CD4-positive, CD25-positive, alpha-beta regulatory T cell (primary cell): ENCODE data around the gene FGGY. TPM values are rescaled to one million over a fixed set of nuclear protein-coding genes. Genes with fewer than 3 reads are reported as not detected.
A peak's percentile ranks its signal among the peaks of the same experiment; 100 is the strongest.
"Not testable (repeated sequence)": the region's sequence is repeated elsewhere in the genome, so short reads cannot be mapped to it uniquely, and the experiment has no call there.

Source experiments
- ATAC-seq, 2 donors: fragments of 150-1000 bp; cut with Tn5 transposase; one replicate each; pipeline ENCODE4 v1.10.0; 2021; ENCODE audit warnings: low read depth in 2 of 2, moderate number of reproducible peaks in 2 of 2, moderate library complexity in 1 of 2
- DNase-seq, 3 donors: peaks; one replicate each; pipeline versions ENCODE4 v3.0.0 to v3.0.0-alpha.2; 2012 to 2022; ENCODE audit warnings: mixed read lengths in 1 of 3
- H3K27ac ChIP-seq: one replicate; pipeline ENCODE4 v1.7.0; 2013; ENCODE audit warnings: mild to moderate bottlenecking, low read length; ENCODE audit not compliant: insufficient read depth, poor library complexity, severe bottlenecking
- H3K27me3 ChIP-seq: one replicate; pipeline ENCODE4 v1.7.0; 2013; ENCODE audit warnings: low read length; ENCODE audit not compliant: control insufficient read depth, insufficient read depth
- H3K36me3 ChIP-seq: one replicate; pipeline ENCODE4 v1.7.0; 2013; ENCODE audit warnings: mild to moderate bottlenecking, low read length, moderate library complexity; ENCODE audit not compliant: control insufficient read depth, insufficient read depth
- H3K4me1 ChIP-seq: 2 replicates; pipeline ENCODE4 v1.7.0; 2013; ENCODE audit warnings: mild to moderate bottlenecking, low read length; ENCODE audit not compliant: insufficient read depth, control insufficient read depth, poor library complexity, severe bottlenecking
- H3K4me3 ChIP-seq: one replicate; pipeline ENCODE4 v1.7.0; 2013; ENCODE audit warnings: low read depth, mild to moderate bottlenecking, low read length, moderate library complexity
- H3K9me3 ChIP-seq, 2 experiments: 1 replicate in 1 of 2; 2 replicates in 1 of 2; pipeline ENCODE4 v1.7.0; 2013; ENCODE audit warnings: low read length in 2 of 2, mild to moderate bottlenecking in 1 of 2, moderate library complexity in 1 of 2; ENCODE audit not compliant: control insufficient read depth in 2 of 2
- H3K27ac Mint-ChIP-seq, 3 donors: one replicate each; pipeline ENCODE4 v1.8.0; 2020 to 2022; ENCODE audit warnings: mild to moderate bottlenecking in 3 of 3, mixed read lengths in 3 of 3, moderate library complexity in 2 of 3
- H3K27me3 Mint-ChIP-seq: one replicate; pipeline ENCODE4 v1.8.0; 2022; ENCODE audit warnings: mild to moderate bottlenecking, mixed read lengths
- H3K36me3 Mint-ChIP-seq: one replicate; pipeline ENCODE4 v1.8.0; 2020; ENCODE audit warnings: mixed read lengths
- H3K4me1 Mint-ChIP-seq, 4 donors: one replicate each; pipeline ENCODE4 v1.8.0; 2020 to 2022; ENCODE audit warnings: mixed read lengths in 4 of 4, mild to moderate bottlenecking in 1 of 4
- H3K4me3 Mint-ChIP-seq, 4 donors: one replicate each; pipeline ENCODE4 v1.8.0; 2020 to 2022; ENCODE audit warnings: mild to moderate bottlenecking in 4 of 4, mixed read lengths in 4 of 4, moderate library complexity in 3 of 4
- H3K9me3 Mint-ChIP-seq, 7 donors: one replicate each; pipeline ENCODE4 v1.8.0; 2020 to 2022; ENCODE audit warnings: mixed read lengths in 7 of 7, mild to moderate bottlenecking in 3 of 7, moderate library complexity in 2 of 7
- polyA plus RNA-seq, 4 donors: library from polyadenylated mRNA; unstranded; fragments of 300-500 nt; fragmentation: Illumina TruSeq; gene quantifications; one replicate each; pipeline ENCODE4 v1.2.3, GENCODE V29; 2021
- total RNA-seq: library from RNA; stranded (reverse); gene quantifications from one replicate; pipeline ENCODE4 v1.2.3, GENCODE V29; 2022

Gene FGGY
- total and polyA plus RNA-seq, 5 donors from 2014 or later, result 1.9 to 7.7 (median 4.5) TPM

GRCh38 chr1:59569198-59569597, 272.3 kb downstream of the FGGY start:
- no peak overlapping the region for H3K27ac ChIP-seq

GRCh38 chr1:59570524-59570923, 273.6 kb downstream of the FGGY start:
- Histone ChIP-seq H3K36me3 (no peaks in the 10 kb centered on the region), H3K4me3 (peak overlapping the region; percentile 51), H3K27ac (no peak overlapping the region), H3K4me1 (peaks cover 12% of the 10 kb centered on the region), H3K9me3 (peaks cover 4% of the 10 kb centered on the region in 2 experiments), H3K27me3 (no peaks in the 10 kb centered on the region)
- Mint-ChIP-seq H3K27ac (no peak overlapping the region), H3K9me3 (peaks cover 0 to 7% (median 2%) of the 10 kb centered on the region in 7 donors), H3K4me1 (peaks cover 4 to 28% (median 14%) of the 10 kb centered on the region in 4 donors), H3K27me3 (peaks cover 5% of the 10 kb centered on the region), H3K36me3 (peaks cover 4% of the 10 kb centered on the region), H3K4me3 (peak overlapping the region in 1 of 4 donors; percentile 37)
- peak in 2 of 3 donors; percentile 27 to 71 for DNase-seq
- peak; percentile 55 to 70 for ATAC-seq

More at GRCh38 chr1:59569198-59569597, 272.3 kb downstream of the FGGY start:
- ATAC-seq (no peak), DNase-seq (no peak)
- peaks cover 4 to 28% (median 14%) of the 10 kb centered on the region in 4 donors for H3K4me1 Mint-ChIP-seq
- peaks cover 4% of the 10 kb centered on the region for H3K27me3 Mint-ChIP-seq
- H3K4me3 Mint-ChIP-seq, result no peak overlapping the region
- no peak overlapping the region for H3K27ac Mint-ChIP-seq
- no peaks in the 10 kb centered on the region for H3K27me3 ChIP-seq
- peaks cover 0 to 6% (median 2%) of the 10 kb centered on the region in 7 donors for H3K9me3 Mint-ChIP-seq
- no peak overlapping the region for H3K4me3 ChIP-seq
- peaks cover 4% of the 10 kb centered on the region for H3K36me3 Mint-ChIP-seq
- peaks cover 3 to 4% of the 10 kb centered on the region in 2 experiments for H3K9me3 ChIP-seq
- H3K36me3 ChIP-seq, result no peaks in the 10 kb centered on the region
- peaks cover 12% of the 10 kb centered on the region for H3K4me1 ChIP-seq

DNA sequence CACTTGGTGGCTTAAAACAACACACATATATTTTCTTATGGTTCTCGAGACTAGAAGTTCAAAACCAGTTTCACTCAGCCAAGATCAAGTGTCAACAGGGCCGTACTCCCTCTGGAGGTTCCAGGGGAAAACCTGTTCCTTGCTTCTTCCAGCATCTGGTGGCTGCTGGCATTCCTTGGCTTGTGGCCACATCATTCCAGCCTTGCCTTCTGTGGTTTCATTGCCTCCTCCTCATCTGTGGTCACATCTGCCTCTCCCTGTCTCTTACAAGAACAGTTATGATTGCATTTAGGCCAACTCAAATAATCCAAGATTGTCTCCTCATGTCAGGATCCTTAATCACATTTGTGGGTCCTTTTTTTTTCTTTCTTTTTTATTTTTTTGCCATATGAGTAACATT, 277.2 kb downstream of the FGGY start:
- Mint-ChIP-seq H3K4me1 (peaks cover 4 to 28% (median 13%) of the 10 kb centered on the region in 4 donors), H3K9me3 (peaks cover 0 to 10% (median 2%) of the 10 kb centered on the region in 7 donors), H3K36me3 (peaks cover 9% of the 10 kb centered on the region), H3K27ac (no peak overlapping the region), H3K4me3 (no peak overlapping the region), H3K27me3 (peaks cover 5% of the 10 kb centered on the region)
- no peak for DNase-seq
- Histone ChIP-seq H3K4me3 (no peak overlapping the region), H3K4me1 (peaks cover 12% of the 10 kb centered on the region), H3K36me3 (no peaks in the 10 kb centered on the region), H3K9me3 (peaks cover 4% of the 10 kb centered on the region in 2 experiments), H3K27me3 (no peaks in the 10 kb centered on the region), H3K27ac (no peak overlapping the region)
- no peak for ATAC-seq

DNA sequence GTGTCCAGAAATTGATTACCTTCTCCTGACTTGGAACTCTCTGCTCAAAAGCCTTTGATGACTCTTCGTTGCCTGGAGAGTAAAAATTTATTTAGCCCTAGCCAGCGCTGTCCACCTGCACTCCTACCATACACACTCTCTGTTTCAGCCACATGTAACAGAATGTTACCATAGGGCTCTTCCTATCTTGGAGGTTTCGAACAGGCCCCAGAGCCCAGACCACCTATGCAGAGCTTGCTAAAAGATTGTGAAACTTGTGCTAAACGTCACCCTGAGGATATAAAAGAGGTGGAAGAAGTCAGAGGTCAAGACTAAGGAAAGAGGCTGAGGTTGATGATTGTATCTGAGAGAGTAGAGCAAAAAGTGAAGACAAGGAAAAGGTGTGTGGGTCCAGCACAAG, 280.9 kb downstream of the FGGY start:
- ATAC-seq (no peak), DNase-seq (no peak)
- H3K36me3 ChIP-seq, result no peaks in the 10 kb centered on the region
- peaks cover 0 to 10% (median 2%) of the 10 kb centered on the region in 7 donors for H3K9me3 Mint-ChIP-seq
- peaks cover 4% of the 10 kb centered on the region in 2 experiments for H3K9me3 ChIP-seq
- H3K4me1 ChIP-seq, result no peaks in the 10 kb centered on the region
- peaks cover 5% of the 10 kb centered on the region for H3K27me3 Mint-ChIP-seq
- no peak overlapping the region for H3K27ac Mint-ChIP-seq
- H3K27ac ChIP-seq, result no peak overlapping the region
- H3K36me3 Mint-ChIP-seq, result peaks cover 13% of the 10 kb centered on the region
- H3K4me1 Mint-ChIP-seq, result peaks cover 0 to under 1% (median 0%) of the 10 kb centered on the region in 4 donors
- H3K4me3 ChIP-seq, result no peak overlapping the region
- no peaks in the 10 kb centered on the region for H3K27me3 ChIP-seq
- H3K4me3 Mint-ChIP-seq, result no peak overlapping the region

- Histone ChIP-seq H3K4me3 (no peak overlapping the region), H3K9me3 (peaks cover under 1% of the 10 kb centered on the region in 2 experiments), H3K27ac (no peak overlapping the region), H3K27me3 (no peaks in the 10 kb centered on the region), H3K4me1 (no peaks in the 10 kb centered on the region), H3K36me3 (no peaks in the 10 kb centered on the region)
- H3K9me3 Mint-ChIP-seq, result peaks cover 0 to 4% (median 1%) of the 10 kb centered on the region in 7 donors
- ATAC-seq (no peak), DNase-seq (no peak)
- H3K4me1 Mint-ChIP-seq, result no peaks in the 10 kb centered on the region
- H3K36me3 Mint-ChIP-seq, result peaks cover 9% of the 10 kb centered on the region
- H3K4me3 Mint-ChIP-seq, result no peak overlapping the region
- H3K27ac Mint-ChIP-seq, result no peak overlapping the region
- H3K27me3 Mint-ChIP-seq, result peaks cover 2% of the 10 kb centered on the region
Observed at GRCh38 chr1:59579222-59579621, 282.3 kb downstream of the FGGY start.

GRCh38 chr1:59580257-59580656, 283.4 kb downstream of the FGGY start:
- Histone ChIP-seq H3K4me3 (no peak overlapping the region), H3K27ac (no peak overlapping the region), H3K36me3 (no peaks in the 10 kb centered on the region), H3K27me3 (no peaks in the 10 kb centered on the region), H3K4me1 (no peaks in the 10 kb centered on the region), H3K9me3 (no peaks in the 10 kb centered on the region)
- no peak for ATAC-seq
- H3K4me1 Mint-ChIP-seq, result no peaks in the 10 kb centered on the region
- H3K9me3 Mint-ChIP-seq, result peaks cover 0 to 5% (median 1%) of the 10 kb centered on the region in 7 donors
- peaks cover 9% of the 10 kb centered on the region for H3K36me3 Mint-ChIP-seq
- DNase-seq, result no peak
- H3K4me3 Mint-ChIP-seq, result no peak overlapping the region
- no peak overlapping the region for H3K27ac Mint-ChIP-seq
- no peaks in the 10 kb centered on the region for H3K27me3 Mint-ChIP-seq

DNA sequence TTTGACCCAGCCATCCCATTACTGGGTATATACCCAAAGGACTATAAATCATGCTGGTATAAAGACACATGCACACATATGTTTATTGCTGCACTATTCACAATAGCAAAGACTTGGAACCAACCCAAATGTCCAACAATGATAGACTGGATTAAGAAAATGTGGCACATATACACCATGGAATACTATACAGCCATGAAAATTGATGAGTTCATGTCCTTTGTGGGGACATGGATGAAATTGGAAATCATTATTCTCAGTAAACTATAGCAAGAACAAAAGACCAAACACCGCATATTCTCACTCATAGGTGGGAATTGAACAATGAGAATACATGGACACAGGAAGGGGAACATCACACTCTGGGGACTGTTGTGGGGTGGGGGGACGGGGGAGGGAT, 295.5 kb downstream of the FGGY start:
- ATAC-seq, DNase-seq: not testable (repeated sequence)

DNA sequence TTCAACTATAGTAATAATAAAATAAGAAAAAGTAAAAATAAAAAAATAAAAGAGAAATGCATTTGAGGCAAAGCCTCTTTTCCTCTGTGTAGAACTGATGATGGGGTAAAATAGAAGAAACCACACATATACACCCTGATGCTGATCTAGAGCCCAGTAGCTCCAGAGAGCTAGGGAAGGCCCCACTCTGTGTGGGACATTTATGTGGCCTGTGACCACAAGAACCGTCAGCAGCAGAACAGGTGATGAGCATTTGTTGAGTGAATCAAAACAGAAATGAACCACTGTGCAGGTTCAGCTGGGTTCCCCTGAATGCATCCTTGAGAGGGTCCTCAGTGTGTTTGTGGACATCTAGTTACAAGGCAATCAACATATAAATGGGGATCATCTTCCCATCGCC, 296.0 kb downstream of the FGGY start:
- Mint-ChIP-seq H3K4me1 (no peaks in the 10 kb centered on the region), H3K4me3 (no peak overlapping the region), H3K27me3 (no peaks in the 10 kb centered on the region), H3K36me3 (no peaks in the 10 kb centered on the region), H3K9me3 (peaks cover 0 to 5% (median 0%) of the 10 kb centered on the region in 7 donors), H3K27ac (no peak overlapping the region)
- Histone ChIP-seq H3K4me1 (no peaks in the 10 kb centered on the region), H3K9me3 (no peaks in the 10 kb centered on the region), H3K4me3 (no peak overlapping the region), H3K27me3 (no peaks in the 10 kb centered on the region), H3K27ac (no peak overlapping the region), H3K36me3 (no peaks in the 10 kb centered on the region)
- ATAC-seq, result no peak
- no peak for DNase-seq

More for the DNA sequence above, 295.5 kb downstream of the FGGY start:
- not testable (repeated sequence) for H3K4me1 Mint-ChIP-seq, H3K4me3 Mint-ChIP-seq, H3K9me3 ChIP-seq, H3K27ac ChIP-seq, H3K36me3 Mint-ChIP-seq, H3K9me3 Mint-ChIP-seq, H3K4me3 ChIP-seq, H3K27me3 Mint-ChIP-seq, H3K4me1 ChIP-seq, H3K27me3 ChIP-seq, H3K36me3 ChIP-seq, H3K27ac Mint-ChIP-seq
